OCI-LY1 (cell line): Measurements from ENCODE around the gene CD3G.
A peak's percentile ranks its signal among the peaks of the same experiment; 100 is the strongest.

Source experiments
- H2AFZ ChIP-seq: fragments of 200-600 bp; sonication (generic), shearing (Covaris generic); 2 replicates; pipeline ENCODE4 v1.6.0; 2014; ENCODE audit warnings: antibody characterized with exemption, mild to moderate bottlenecking, low read length
- H3F3A ChIP-seq: fragments of 200-600 bp; sonication (generic), shearing (Covaris generic); 2 replicates; pipeline ENCODE4 v1.6.0; 2014; ENCODE audit warnings: mild to moderate bottlenecking, antibody characterized with exemption, low read length, moderate library complexity; ENCODE audit not compliant: insufficient read depth
- H3K27ac ChIP-seq: fragments of 200-600 bp; sonication (generic); 2 replicates; pipeline ENCODE4 v1.5.1; 2014; ENCODE audit warnings: low read length, mixed run types, mild to moderate bottlenecking, low read depth; ENCODE audit not compliant: poor library complexity, severe bottlenecking
- H3K27me3 ChIP-seq: fragments of 200-600 bp; sonication (generic); 2 replicates; pipeline ENCODE4 v1.6.0; 2014; ENCODE audit warnings: antibody characterized with exemption, mild to moderate bottlenecking, low read length, moderate library complexity; ENCODE audit not compliant: insufficient read depth
- H3K36me3 ChIP-seq: fragments of 200-600 bp; sonication (generic); 2 replicates; pipeline ENCODE4 v1.6.1; 2014; ENCODE audit warnings: mild to moderate bottlenecking, antibody characterized with exemption, low read length, moderate library complexity, mixed read lengths; ENCODE audit not compliant: insufficient read depth
- H3K4me1 ChIP-seq: fragments of 200-600 bp; sonication (generic); 2 replicates; pipeline ENCODE4 v1.5.1; 2014; ENCODE audit warnings: mild to moderate bottlenecking, low read length, moderate library complexity; ENCODE audit not compliant: insufficient read depth, severe bottlenecking
- H3K4me2 ChIP-seq: fragments of 200-600 bp; sonication (generic), shearing (Covaris generic); 2 replicates; pipeline ENCODE4 v1.6.1; 2014; ENCODE audit warnings: low read length
- H3K4me3 ChIP-seq: fragments of 200-600 bp; sonication (generic); 2 replicates; pipeline ENCODE4 v1.5.1; 2014; ENCODE audit warnings: low read length, low read depth, mild to moderate bottlenecking, mixed read lengths; ENCODE audit not compliant: poor library complexity, severe bottlenecking
- H3K79me2 ChIP-seq: fragments of 200-600 bp; shearing (Covaris generic); 2 replicates; pipeline ENCODE4 v1.6.1; 2016; ENCODE audit warnings: mixed run types, low read length, mixed read lengths; ENCODE audit not compliant: insufficient read depth
- H3K9ac ChIP-seq: fragments of 200-600 bp; sonication (generic), shearing (Covaris generic); 2 replicates; pipeline ENCODE4 v1.6.1; 2014; ENCODE audit warnings: mild to moderate bottlenecking, low read length, mixed read lengths
- H3K9me2 ChIP-seq: fragments of 200-600 bp; sonication (generic), shearing (Covaris generic); 2 replicates; pipeline ENCODE4 v1.6.1; 2014; ENCODE audit warnings: low read depth, mild to moderate bottlenecking, low read length, mixed read lengths
- H3K9me3 ChIP-seq: fragments of 200-600 bp; shearing (Covaris generic); 2 replicates; pipeline ENCODE4 v1.6.1; 2014; ENCODE audit warnings: low read length, mixed read lengths
- H4K20me1 ChIP-seq: fragments of 200-600 bp; sonication (generic), shearing (Covaris generic); 2 replicates; pipeline ENCODE4 v1.6.0; 2016; ENCODE audit warnings: mild to moderate bottlenecking, low read length; ENCODE audit not compliant: insufficient read depth
- EZH2 ChIP-seq: fragments of 200-600 bp; sonication (generic), shearing (Covaris generic); IDR thresholded peaks from 2 replicates; pipeline ENCODE4 v1.8.0; 2017; ENCODE audit warnings: borderline replicate concordance, mixed run types, mild to moderate bottlenecking, antibody characterized with exemption, low read length, moderate library complexity, mixed read lengths
- TF ChIP-seq, protein P1 (sequence below): fragments of 200-600 bp; sonication (generic), shearing (Covaris generic); IDR thresholded peaks from 2 replicates; pipeline ENCODE4 v1.5.1; 2017; ENCODE audit warnings: mild to moderate bottlenecking, antibody characterized with exemption, low read length, moderate library complexity, mixed read lengths

Gene CD3G

DNA sequence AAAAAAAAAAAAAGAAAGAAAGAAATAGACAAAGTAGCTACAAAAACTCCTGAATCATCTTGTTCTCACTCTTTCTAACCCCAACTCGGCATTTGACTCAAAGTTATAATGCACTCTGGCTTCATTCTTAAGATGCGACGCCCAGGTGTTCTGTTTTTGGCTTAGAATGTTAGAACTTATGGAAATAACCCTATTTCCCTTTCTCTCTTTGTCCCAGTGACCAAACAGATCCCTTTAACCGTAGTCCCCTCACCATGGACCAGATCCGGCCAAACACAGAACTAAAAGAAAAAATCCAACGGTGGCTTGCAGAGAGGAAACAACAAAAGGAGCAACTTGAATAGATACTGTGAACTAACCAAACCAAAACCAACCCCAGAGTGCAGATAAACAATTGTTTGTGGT is 52.0 kb downstream of the CD3G start:
- Histone ChIP-seq H3K27me3 (no peaks in the 10 kb centered on the region), H3K9ac (no peak overlapping the region), H3K36me3 (peaks cover 46% of the 10 kb centered on the region), H3K9me3 (no peaks in the 10 kb centered on the region), H2AFZ (no peak overlapping the region), H3K4me2 (no peak overlapping the region), H3K27ac (no peak overlapping the region), H3K4me1 (peaks cover 12% of the 10 kb centered on the region), H3K79me2 (no peaks in the 10 kb centered on the region), H4K20me1 (no peaks in the 10 kb centered on the region), H3F3A (no peaks in the 10 kb centered on the region), H3K9me2 (no peaks in the 10 kb centered on the region), H3K4me3 (no peak overlapping the region)
- TF ChIP-seq, protein P1, sequence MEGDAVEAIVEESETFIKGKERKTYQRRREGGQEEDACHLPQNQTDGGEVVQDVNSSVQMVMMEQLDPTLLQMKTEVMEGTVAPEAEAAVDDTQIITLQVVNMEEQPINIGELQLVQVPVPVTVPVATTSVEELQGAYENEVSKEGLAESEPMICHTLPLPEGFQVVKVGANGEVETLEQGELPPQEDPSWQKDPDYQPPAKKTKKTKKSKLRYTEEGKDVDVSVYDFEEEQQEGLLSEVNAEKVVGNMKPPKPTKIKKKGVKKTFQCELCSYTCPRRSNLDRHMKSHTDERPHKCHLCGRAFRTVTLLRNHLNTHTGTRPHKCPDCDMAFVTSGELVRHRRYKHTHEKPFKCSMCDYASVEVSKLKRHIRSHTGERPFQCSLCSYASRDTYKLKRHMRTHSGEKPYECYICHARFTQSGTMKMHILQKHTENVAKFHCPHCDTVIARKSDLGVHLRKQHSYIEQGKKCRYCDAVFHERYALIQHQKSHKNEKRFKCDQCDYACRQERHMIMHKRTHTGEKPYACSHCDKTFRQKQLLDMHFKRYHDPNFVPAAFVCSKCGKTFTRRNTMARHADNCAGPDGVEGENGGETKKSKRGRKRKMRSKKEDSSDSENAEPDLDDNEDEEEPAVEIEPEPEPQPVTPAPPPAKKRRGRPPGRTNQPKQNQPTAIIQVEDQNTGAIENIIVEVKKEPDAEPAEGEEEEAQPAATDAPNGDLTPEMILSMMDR, result no peak
- no peak for TF ChIP-seq EZH2

GRCh38 chr11:118397448-118397847 is 53.3 kb downstream of the CD3G start:
- TF ChIP-seq, protein P1, result no peak
- TF ChIP-seq EZH2, result no peak
- Histone ChIP-seq H2AFZ (no peak overlapping the region), H3K36me3 (peaks cover 42% of the 10 kb centered on the region), H3K9me3 (no peaks in the 10 kb centered on the region), H3F3A (no peaks in the 10 kb centered on the region), H3K27ac (no peak overlapping the region), H3K4me3 (no peak overlapping the region), H3K9ac (no peak overlapping the region), H3K27me3 (no peaks in the 10 kb centered on the region), H3K4me1 (peaks cover 16% of the 10 kb centered on the region), H3K9me2 (no peaks in the 10 kb centered on the region), H3K79me2 (peaks cover 9% of the 10 kb centered on the region), H3K4me2 (no peak overlapping the region), H4K20me1 (no peaks in the 10 kb centered on the region)

DNA sequence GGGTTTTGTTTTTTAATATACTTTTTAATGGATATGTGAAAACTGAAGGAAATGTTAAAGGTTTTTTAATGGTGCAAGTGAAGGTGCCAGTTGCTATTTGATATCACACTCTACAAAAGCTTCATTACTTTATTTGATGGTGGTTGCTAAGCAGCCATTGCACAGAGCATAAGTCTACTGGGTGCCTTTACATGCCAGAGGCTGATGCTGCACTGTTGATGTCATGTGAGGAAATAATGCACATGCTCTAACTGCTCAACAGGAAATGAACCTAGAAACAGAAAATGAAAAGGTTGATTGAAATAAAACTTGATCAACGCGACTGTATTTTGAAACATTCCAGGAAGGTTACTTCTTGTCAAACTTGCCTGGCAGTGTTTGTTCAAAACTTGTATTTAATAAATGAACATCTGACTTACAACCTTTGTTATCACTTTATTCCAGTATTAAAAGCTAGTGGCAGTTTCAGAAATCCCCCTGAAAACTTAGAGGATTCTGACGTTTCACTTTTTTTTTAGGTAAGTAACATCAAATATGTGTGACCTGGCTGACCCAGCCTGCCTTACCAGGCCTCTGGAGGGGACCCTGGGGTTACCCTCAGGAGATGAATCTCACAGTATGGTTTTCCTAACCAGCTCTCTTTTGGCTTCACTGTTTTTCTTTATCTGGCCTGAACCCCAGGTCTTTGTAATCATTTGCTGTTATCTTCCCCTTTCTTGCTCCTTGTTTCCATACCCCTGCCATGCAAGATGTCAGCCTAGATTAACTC is 54.8 kb downstream of the CD3G start:
- H3K79me2 ChIP-seq, result peaks cover 23% of the 10 kb centered on the region
- no peaks in the 10 kb centered on the region for H3K9me2 ChIP-seq
- H2AFZ ChIP-seq, result no peak overlapping the region
- H3K27ac ChIP-seq, result peak overlapping the region; percentile 54
- H3F3A ChIP-seq, result no peaks in the 10 kb centered on the region
- no peak for TF ChIP-seq EZH2
- TF ChIP-seq, protein P1, result no peak
- H4K20me1 ChIP-seq, result no peaks in the 10 kb centered on the region
- H3K4me1 ChIP-seq, result peaks cover 28% of the 10 kb centered on the region
- H3K9me3 ChIP-seq, result no peaks in the 10 kb centered on the region
- H3K9ac ChIP-seq, result no peak overlapping the region
- H3K4me3 ChIP-seq, result no peak overlapping the region
- no peak overlapping the region for H3K4me2 ChIP-seq
- no peaks in the 10 kb centered on the region for H3K27me3 ChIP-seq
- H3K36me3 ChIP-seq, result peaks cover 28% of the 10 kb centered on the region
